A673 (cell line): ENCODE data around the gene SLC5A5. TPM values are rescaled to one million over a fixed set of nuclear protein-coding genes. Genes with fewer than 3 reads are reported as not detected.

Experiments
- BruUV-seq: library from RNA; stranded (reverse); fragments of 400-500 nt; replicated peaks from 2 replicates; lab custom pipeline; 2021; lab: Mats Ljungman, UMichigan
- CTCF ChIA-PET: fragments of 300-600 bp; sonication (Branson Sonifier 250); formaldehyde crosslinking; loops from one replicate; lab custom pipeline; 2022; ENCODE audit warnings: antibody characterized with exemption; lab: Charles Lee
- POLR2A ChIA-PET: fragments of 300-600 bp; sonication (Branson Sonifier 250); formaldehyde crosslinking; loops from one replicate; lab custom pipeline; 2022; ENCODE audit warnings: antibody characterized with exemption; ENCODE audit not compliant: low non-redundant PET; lab: Charles Lee
- DNase-seq: peaks from one replicate; pipeline ENCODE4 v3.0.0-alpha.2; 2015; ENCODE audit warnings: low spot score
- H3K27ac ChIP-seq: fragments of 200-600 bp; sonication (generic); 2 replicates; pipeline ENCODE4 v1.5.1; 2016; ENCODE audit warnings: mixed run types, low read depth, mild to moderate bottlenecking, mixed read lengths, antibody characterized with exemption, low read length; ENCODE audit not compliant: poor library complexity, severe bottlenecking
- H3K27me3 ChIP-seq: fragments of 200-600 bp; sonication (generic); replicated peaks from 2 replicates; pipeline ENCODE4 v1.6.1; 2017; ENCODE audit warnings: mixed run types, low read depth, mild to moderate bottlenecking, mixed read lengths, antibody characterized with exemption, low read length; ENCODE audit not compliant: insufficient read depth, poor library complexity
- H3K36me3 ChIP-seq: fragments of 200-600 bp; sonication (generic); 2 replicates; pipeline ENCODE4 v1.6.1; 2016; ENCODE audit warnings: mixed run types, mild to moderate bottlenecking, mixed read lengths, antibody characterized with exemption, low read length; ENCODE audit not compliant: insufficient read depth, poor library complexity, severe bottlenecking
- H3K4me1 ChIP-seq: fragments of 200-600 bp; sonication (generic); 2 replicates; pipeline ENCODE4 v1.6.1; 2017; ENCODE audit warnings: mixed run types, mild to moderate bottlenecking, mixed read lengths, antibody characterized with exemption, low read length; ENCODE audit not compliant: insufficient read depth, poor library complexity, severe bottlenecking
- H3K4me3 ChIP-seq: fragments of 200-600 bp; sonication (generic); 2 replicates; pipeline ENCODE4 v1.5.1; 2016; ENCODE audit warnings: low read depth, mixed run types, mild to moderate bottlenecking, mixed read lengths, low read length; ENCODE audit not compliant: poor library complexity, severe bottlenecking
- H3K9me3 ChIP-seq: fragments of 200-600 bp; sonication (generic); 2 replicates; pipeline ENCODE4 v1.6.1; 2016; ENCODE audit warnings: mixed run types, low read depth, mild to moderate bottlenecking, mixed read lengths, antibody characterized with exemption, low read length; ENCODE audit not compliant: poor library complexity, severe bottlenecking
- EZH2 ChIP-seq: fragments of 200-600 bp; sonication (generic); IDR thresholded peaks from 2 replicates; pipeline ENCODE4 v1.6.1; 2017; ENCODE audit warnings: borderline replicate concordance, low read depth, mild to moderate bottlenecking, mixed read lengths, antibody characterized with exemption, low read length; ENCODE audit not compliant: poor library complexity, severe bottlenecking
- intact Hi-C: fragments of 100-400 bp; cut with micrococcal nuclease; formaldehyde crosslinking; loops from one replicate; pipeline ENCODE4 v1.10.0; 2022; ENCODE audit not compliant: unreplicated experiment
- total RNA-seq: library from RNA; stranded (reverse); gene quantifications from 2 replicates; pipeline ENCODE4 v1.2.3, GENCODE V29; 2021
- TF ChIP-seq, protein P1 (sequence below): fragments of 300-800, 200-600 bp; sonication (generic); conservative IDR thresholded peaks from 2 replicates; pipeline ENCODE4 v1.5.1; 2017; ENCODE audit warnings: low read depth, mild to moderate bottlenecking, antibody characterized with exemption, low read length, moderate library complexity, mixed read lengths

The SLC5A5 gene
- total RNA-seq, 1 experiment from 2014 or later = not detected

- no peak for DNase-seq
- H3K9me3 ChIP-seq = no peaks in the 10 kb centered on the region
- no TSS peak for BruUV-seq
- H3K4me3 ChIP-seq = no peak overlapping the region
- TF ChIP-seq, protein P1, sequence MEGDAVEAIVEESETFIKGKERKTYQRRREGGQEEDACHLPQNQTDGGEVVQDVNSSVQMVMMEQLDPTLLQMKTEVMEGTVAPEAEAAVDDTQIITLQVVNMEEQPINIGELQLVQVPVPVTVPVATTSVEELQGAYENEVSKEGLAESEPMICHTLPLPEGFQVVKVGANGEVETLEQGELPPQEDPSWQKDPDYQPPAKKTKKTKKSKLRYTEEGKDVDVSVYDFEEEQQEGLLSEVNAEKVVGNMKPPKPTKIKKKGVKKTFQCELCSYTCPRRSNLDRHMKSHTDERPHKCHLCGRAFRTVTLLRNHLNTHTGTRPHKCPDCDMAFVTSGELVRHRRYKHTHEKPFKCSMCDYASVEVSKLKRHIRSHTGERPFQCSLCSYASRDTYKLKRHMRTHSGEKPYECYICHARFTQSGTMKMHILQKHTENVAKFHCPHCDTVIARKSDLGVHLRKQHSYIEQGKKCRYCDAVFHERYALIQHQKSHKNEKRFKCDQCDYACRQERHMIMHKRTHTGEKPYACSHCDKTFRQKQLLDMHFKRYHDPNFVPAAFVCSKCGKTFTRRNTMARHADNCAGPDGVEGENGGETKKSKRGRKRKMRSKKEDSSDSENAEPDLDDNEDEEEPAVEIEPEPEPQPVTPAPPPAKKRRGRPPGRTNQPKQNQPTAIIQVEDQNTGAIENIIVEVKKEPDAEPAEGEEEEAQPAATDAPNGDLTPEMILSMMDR = no peak
- no peak for TF ChIP-seq EZH2
- no peaks in the 10 kb centered on the region for H3K36me3 ChIP-seq
- H3K27me3 ChIP-seq = peaks cover 4% of the 10 kb centered on the region
- H3K4me1 ChIP-seq = no peaks in the 10 kb centered on the region
- intact Hi-C loops = no loop called here
- POLR2A ChIA-PET = no interaction called here
- CTCF ChIA-PET = no interaction called here
- no peak overlapping the region for H3K27ac ChIP-seq
These were observed 22.0 kb downstream of the SLC5A5 start for GRCh38 chr19:17893766-17894165.

GRCh38 chr19:17902701-17903100 lies 31.0 kb downstream of the SLC5A5 start:
- Histone ChIP-seq H3K27me3 (peaks cover 12% of the 10 kb centered on the region), H3K4me1 (no peaks in the 10 kb centered on the region), H3K4me3 (no peak overlapping the region), H3K36me3 (no peaks in the 10 kb centered on the region), H3K27ac (no peak overlapping the region), H3K9me3 (no peaks in the 10 kb centered on the region)
- no peak for TF ChIP-seq EZH2
- TF ChIP-seq, protein P1 = no peak
- peak; percentile 19 for DNase-seq
- CTCF ChIA-PET = no interaction called here
- intact Hi-C loops = no loop called here
- no TSS peak for BruUV-seq
- POLR2A ChIA-PET = no interaction called here

DNA sequence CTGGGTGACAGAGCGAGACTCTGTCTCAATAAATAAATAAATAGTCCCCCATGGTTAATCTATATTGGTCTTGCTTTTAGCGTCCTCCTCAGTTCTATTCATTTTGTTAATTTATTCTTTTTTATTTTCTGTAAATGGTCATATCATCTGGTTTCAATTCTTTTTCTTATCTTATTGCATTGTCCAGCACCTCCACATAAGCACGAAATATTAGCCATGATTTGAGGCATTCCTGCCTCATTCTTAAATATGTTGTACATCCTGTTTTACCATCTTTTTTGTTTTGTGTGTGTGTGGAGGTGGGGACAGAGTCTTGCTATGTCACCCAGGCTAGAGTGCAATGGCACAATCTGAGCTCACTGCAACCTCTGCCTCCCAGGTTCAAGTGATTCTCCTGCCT lies 36.5 kb downstream of the SLC5A5 start:
- H3K9me3 ChIP-seq = no peaks in the 10 kb centered on the region
- no peak for TF ChIP-seq EZH2
- TF ChIP-seq, protein P1 = no peak
- no peaks in the 10 kb centered on the region for H3K4me1 ChIP-seq
- H3K27ac ChIP-seq = no peak overlapping the region
- H3K27me3 ChIP-seq = no peaks in the 10 kb centered on the region
- no TSS peak for BruUV-seq
- H3K4me3 ChIP-seq = no peak overlapping the region
- POLR2A ChIA-PET = no interaction called here
- H3K36me3 ChIP-seq = no peaks in the 10 kb centered on the region
- CTCF ChIA-PET = no interaction called here
- no peak for DNase-seq
- intact Hi-C loops = no loop called here
